Loucy (cell line): ENCODE data around the gene ZNF469.

ENCODE experiments used
- H2AFZ ChIP-seq: fragments of 200-600 bp; sonication (generic); 2 replicates; pipeline ENCODE4 v1.6.0; 2016; ENCODE audit warnings: antibody characterized with exemption, mild to moderate bottlenecking, low read length, moderate library complexity
- H3F3A ChIP-seq: fragments of 200-600 bp; 2 replicates; pipeline ENCODE4 v1.6.0; 2016; ENCODE audit warnings: antibody characterized with exemption, low read depth, mild to moderate bottlenecking
- H3K27me3 ChIP-seq: fragments of 200-600 bp; sonication (generic); 2 replicates; pipeline ENCODE4 v1.6.1; 2014; ENCODE audit warnings: low read length, mild to moderate bottlenecking; ENCODE audit not compliant: insufficient read depth, poor library complexity, severe bottlenecking
- H3K36me3 ChIP-seq: fragments of 200-600 bp; sonication (generic); 2 replicates; pipeline ENCODE4 v1.6.1; 2016; ENCODE audit warnings: low read length; ENCODE audit not compliant: insufficient read depth
- H3K4me1 ChIP-seq: fragments of 200-600 bp; sonication (generic); 2 replicates; pipeline ENCODE4 v1.5.1; 2014; ENCODE audit warnings: low read length, mild to moderate bottlenecking; ENCODE audit not compliant: insufficient read depth, poor library complexity, severe bottlenecking
- H3K4me2 ChIP-seq: fragments of 200-600 bp; sonication (generic); 2 replicates; pipeline ENCODE4 v1.6.0; 2014; ENCODE audit warnings: antibody characterized with exemption, low read length, low read depth, mild to moderate bottlenecking; ENCODE audit not compliant: poor library complexity, severe bottlenecking
- H3K4me3 ChIP-seq: fragments of 200-600 bp; sonication (generic); 2 replicates; pipeline ENCODE4 v1.5.1; 2014; ENCODE audit warnings: low read length, mild to moderate bottlenecking, mixed read lengths; ENCODE audit not compliant: poor library complexity, severe bottlenecking
- H3K79me2 ChIP-seq: fragments of 200-600 bp; sonication (generic); 2 replicates; pipeline ENCODE4 v1.6.1; 2014; ENCODE audit warnings: low read length; ENCODE audit not compliant: insufficient read depth
- H3K9ac ChIP-seq: fragments of 200-600 bp; sonication (generic); 2 replicates; pipeline ENCODE4 v1.6.0; 2014; ENCODE audit warnings: mild to moderate bottlenecking, low read depth, low read length, moderate library complexity; ENCODE audit not compliant: poor library complexity, severe bottlenecking
- H3K9me2 ChIP-seq: fragments of 200-600 bp; sonication (generic); replicated peaks from 2 replicates; pipeline ENCODE4 v1.6.1; 2016; ENCODE audit warnings: low read depth, low read length, mixed read lengths
- H3K9me3 ChIP-seq: fragments of 200-600 bp; sonication (generic); 2 replicates; pipeline ENCODE4 v1.6.1; 2014; ENCODE audit warnings: mild to moderate bottlenecking, antibody characterized with exemption, low read length, low read depth; ENCODE audit not compliant: insufficient read depth
- H4K20me1 ChIP-seq: fragments of 200-600 bp; sonication (generic); 2 replicates; pipeline ENCODE4 v1.6.0; 2014; ENCODE audit warnings: antibody characterized with exemption, low read length, mild to moderate bottlenecking; ENCODE audit not compliant: insufficient read depth, poor library complexity, severe bottlenecking
- EZH2phosphoT487 ChIP-seq: fragments of 200-600 bp; IDR thresholded peaks from 2 replicates; pipeline ENCODE4 v1.6.1; 2018; ENCODE audit warnings: antibody characterized with exemption, mild to moderate bottlenecking, moderate library complexity, borderline replicate concordance
- TF ChIP-seq, protein P1 (sequence below): fragments of 200-600 bp; sonication (generic); conservative IDR thresholded peaks from 2 replicates; pipeline ENCODE4 v1.5.1; 2014; ENCODE audit warnings: mild to moderate bottlenecking, antibody characterized with exemption, low read length

Gene ZNF469

DNA sequence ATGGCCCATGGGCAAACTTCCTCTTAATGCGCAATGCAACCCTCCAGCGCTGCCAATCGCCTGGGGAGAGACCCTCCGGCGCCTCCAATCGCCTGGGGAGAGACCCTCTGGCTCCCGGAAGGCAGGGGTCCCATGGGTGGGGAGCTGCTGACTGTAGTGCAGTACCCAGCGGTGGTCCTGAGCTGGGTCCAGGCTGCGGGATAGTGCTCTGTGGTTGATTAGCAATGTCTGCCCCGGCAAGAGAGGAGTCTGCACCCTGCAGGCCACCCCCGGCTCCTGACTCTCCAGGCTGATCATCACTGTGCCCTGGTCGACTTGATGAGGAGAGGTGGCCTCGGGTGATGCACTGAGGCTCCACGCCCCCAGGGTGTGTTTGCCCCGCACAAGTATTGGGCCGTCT is 44.6 kb upstream of the ZNF469 start:
- Histone ChIP-seq H3K4me1 (no peaks in the 10 kb centered on the region), H3K4me3 (no peak overlapping the region), H3K36me3 (no peaks in the 10 kb centered on the region), H3F3A (no peaks in the 10 kb centered on the region), H3K4me2 (no peak overlapping the region), H2AFZ (no peak overlapping the region), H3K9me3 (no peaks in the 10 kb centered on the region), H3K79me2 (no peaks in the 10 kb centered on the region), H3K9ac (no peak overlapping the region), H4K20me1 (no peaks in the 10 kb centered on the region), H3K27me3 (no peaks in the 10 kb centered on the region), H3K9me2 (no peaks in the 10 kb centered on the region)
- TF ChIP-seq, protein P1, sequence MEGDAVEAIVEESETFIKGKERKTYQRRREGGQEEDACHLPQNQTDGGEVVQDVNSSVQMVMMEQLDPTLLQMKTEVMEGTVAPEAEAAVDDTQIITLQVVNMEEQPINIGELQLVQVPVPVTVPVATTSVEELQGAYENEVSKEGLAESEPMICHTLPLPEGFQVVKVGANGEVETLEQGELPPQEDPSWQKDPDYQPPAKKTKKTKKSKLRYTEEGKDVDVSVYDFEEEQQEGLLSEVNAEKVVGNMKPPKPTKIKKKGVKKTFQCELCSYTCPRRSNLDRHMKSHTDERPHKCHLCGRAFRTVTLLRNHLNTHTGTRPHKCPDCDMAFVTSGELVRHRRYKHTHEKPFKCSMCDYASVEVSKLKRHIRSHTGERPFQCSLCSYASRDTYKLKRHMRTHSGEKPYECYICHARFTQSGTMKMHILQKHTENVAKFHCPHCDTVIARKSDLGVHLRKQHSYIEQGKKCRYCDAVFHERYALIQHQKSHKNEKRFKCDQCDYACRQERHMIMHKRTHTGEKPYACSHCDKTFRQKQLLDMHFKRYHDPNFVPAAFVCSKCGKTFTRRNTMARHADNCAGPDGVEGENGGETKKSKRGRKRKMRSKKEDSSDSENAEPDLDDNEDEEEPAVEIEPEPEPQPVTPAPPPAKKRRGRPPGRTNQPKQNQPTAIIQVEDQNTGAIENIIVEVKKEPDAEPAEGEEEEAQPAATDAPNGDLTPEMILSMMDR, result no peak
- no peak for TF ChIP-seq EZH2phosphoT487

DNA sequence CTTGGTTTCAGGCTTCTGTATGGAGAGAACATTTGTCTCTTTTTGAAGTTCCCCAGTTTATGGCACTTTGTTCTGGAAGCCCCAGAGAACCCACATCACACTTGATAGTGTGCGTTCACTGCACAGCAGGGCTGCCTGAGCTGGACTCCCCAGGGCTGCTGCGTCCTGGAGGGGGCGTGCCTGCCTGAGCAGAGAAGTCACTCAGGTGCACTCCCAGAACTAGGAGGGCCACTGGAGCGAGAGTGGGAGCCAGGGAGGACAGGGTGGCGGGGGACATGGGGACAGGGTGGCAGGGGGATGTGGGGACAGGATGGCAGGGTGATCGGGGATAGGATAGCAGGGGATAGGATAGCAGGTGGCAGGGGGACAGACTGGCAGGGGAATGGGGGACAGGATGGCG is 43.9 kb upstream of the ZNF469 start:
- H3K9me3 ChIP-seq, result no peaks in the 10 kb centered on the region
- H3K9ac ChIP-seq, result no peak overlapping the region
- H3K4me1 ChIP-seq, result no peaks in the 10 kb centered on the region
- no peak for TF ChIP-seq EZH2phosphoT487
- TF ChIP-seq, protein P1, result no peak
- no peaks in the 10 kb centered on the region for H3K79me2 ChIP-seq
- no peak overlapping the region for H3K4me3 ChIP-seq
- no peaks in the 10 kb centered on the region for H4K20me1 ChIP-seq
- no peak overlapping the region for H2AFZ ChIP-seq
- H3K4me2 ChIP-seq, result no peak overlapping the region
- no peaks in the 10 kb centered on the region for H3F3A ChIP-seq
- no peaks in the 10 kb centered on the region for H3K36me3 ChIP-seq
- H3K27me3 ChIP-seq, result no peaks in the 10 kb centered on the region
- no peaks in the 10 kb centered on the region for H3K9me2 ChIP-seq

DNA sequence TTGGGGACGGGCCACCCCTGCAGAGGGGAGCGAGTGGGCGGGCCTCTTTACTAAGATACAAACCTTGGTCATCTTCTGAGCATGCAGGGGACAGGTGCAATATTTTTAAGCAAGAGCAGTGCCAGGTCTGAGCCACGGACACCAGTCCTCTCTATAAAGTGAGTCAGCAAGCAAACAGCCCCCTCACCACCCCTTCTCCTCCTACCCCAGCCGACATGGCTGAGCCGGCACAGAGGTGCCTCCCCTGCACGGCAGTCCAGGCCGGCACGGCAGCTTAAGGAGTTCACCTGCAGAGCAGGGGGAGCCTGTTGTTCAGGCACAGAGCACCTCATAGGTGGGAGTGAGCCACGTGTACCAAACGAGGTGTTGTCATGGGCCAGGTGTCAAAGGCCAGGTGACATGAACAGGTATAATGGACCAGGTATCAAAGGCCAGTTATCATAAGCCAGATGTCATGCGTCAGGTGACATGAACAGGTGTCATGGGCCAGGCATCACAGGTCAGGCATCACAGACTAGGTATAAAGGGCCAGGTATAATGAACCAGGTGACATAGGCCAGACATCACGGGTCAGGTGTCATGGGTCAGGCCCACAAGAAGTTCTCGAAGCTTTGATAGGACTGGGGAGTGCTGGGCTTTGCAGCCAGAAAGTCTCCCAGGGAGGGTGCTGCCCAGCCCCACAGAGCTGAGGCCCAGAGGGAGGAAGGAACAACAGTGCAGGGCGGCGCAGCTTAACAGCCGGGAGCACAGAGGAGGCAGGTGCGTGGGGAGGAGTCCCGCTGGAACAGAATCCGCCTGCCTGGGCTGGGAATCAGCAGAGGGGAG is 42.6 kb upstream of the ZNF469 start:
- H3K27me3 ChIP-seq, result no peaks in the 10 kb centered on the region
- H3K4me2 ChIP-seq, result no peak overlapping the region
- no peaks in the 10 kb centered on the region for H3K79me2 ChIP-seq
- H3F3A ChIP-seq, result no peaks in the 10 kb centered on the region
- no peaks in the 10 kb centered on the region for H4K20me1 ChIP-seq
- no peak overlapping the region for H3K9ac ChIP-seq
- H3K9me3 ChIP-seq, result no peaks in the 10 kb centered on the region
- H3K9me2 ChIP-seq, result no peaks in the 10 kb centered on the region
- no peak overlapping the region for H2AFZ ChIP-seq
- H3K4me3 ChIP-seq, result no peak overlapping the region
- no peaks in the 10 kb centered on the region for H3K4me1 ChIP-seq
- no peaks in the 10 kb centered on the region for H3K36me3 ChIP-seq
- TF ChIP-seq EZH2phosphoT487, result no peak
- TF ChIP-seq, protein P1, result no peak
